ENCODE measurements around the gene ZBTB47. TPM values are rescaled to one million over a fixed set of nuclear protein-coding genes. Genes with fewer than 3 reads are reported as not detected.

Gene ZBTB47
- total and polyA plus RNA-seq, 2 donors (not counting 3 experiments of a cell fraction or from before 2014, with no cell fraction given), result 10.6 to 14.5 TPM

DNA sequence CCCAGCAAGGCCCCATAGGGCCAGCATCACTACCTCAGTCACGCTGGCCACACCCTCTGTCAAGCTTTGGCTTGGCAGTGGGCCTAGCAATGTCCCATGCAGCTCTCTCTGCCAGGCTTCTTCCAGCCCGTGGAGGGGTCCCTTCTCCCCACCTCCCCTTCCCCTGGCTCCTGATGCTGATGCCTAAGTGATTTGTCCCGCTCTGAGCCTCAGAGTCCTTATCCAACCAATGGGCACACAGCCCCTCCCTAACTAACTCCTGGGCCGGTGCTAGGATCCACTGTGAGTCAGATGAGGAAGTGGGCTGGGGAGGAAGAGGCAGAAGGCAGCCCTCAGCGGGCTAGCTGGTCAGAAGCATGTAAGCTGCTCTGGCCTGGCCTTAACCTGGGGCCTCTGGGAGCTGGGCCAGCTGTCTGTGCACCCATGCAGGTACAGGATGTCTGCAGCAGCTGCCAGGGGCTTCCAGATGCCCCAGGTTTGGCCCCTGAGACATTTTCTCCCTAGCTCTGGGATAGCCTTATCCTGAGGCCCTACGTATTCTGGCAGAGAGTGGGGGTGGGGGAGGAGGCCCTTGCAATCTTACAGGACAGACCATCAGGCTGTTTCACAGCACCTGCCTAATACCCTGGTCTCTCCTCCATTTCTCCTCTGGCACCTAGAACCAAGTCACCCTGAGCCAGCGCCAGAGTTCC, 740 bp upstream of the ZBTB47 start:
- peak; percentile 99 for FAIRE-seq
- peak; percentile 80 for DNase-seq (ENCODE audit: low read depth, low spot score)
- CTCF ChIA-PET, result interaction anchor here (0.9 to 2.0 kb wide), 7 partner anchors 16 to 106 kb away, joined by 3 to 15 read pairs (median 4); partner anchors contain the start of genes NKTR, SEC22C and SS18L2
- peak overlapping the region; percentile 76 to 78 (median 77) for H3K4me3 ChIP-seq (replicated peaks in 1 of 3; ENCODE audit: insufficient read depth in 1 of 3, low read depth in 1 of 3, low read length in 3 of 3)
- dilution Hi-C loops (cut with MboI; ENCODE audit: extremely low pct_ligation_motif_present, low sequenced_read_pairs) (no loop called here), intact Hi-C loops (cut with micrococcal nuclease) (loop anchor here (1.0 kb wide), 1 partner anchor 92 kb away; no protein-coding TSS in a partner anchor)
- peak overlapping the region; percentile 57 for H3K27ac ChIP-seq (ENCODE audit: insufficient read depth, low read depth, low read length)
- peaks cover 3 to 9% of the 10 kb centered on the region in 2 experiments for H3K36me3 ChIP-seq (ENCODE audit: control insufficient read depth in 2 of 2, extremely low read depth in 1 of 2, insufficient read depth in 2 of 2, low read length in 2 of 2)
- POLR2A ChIA-PET, result no interaction called here
- H4K20me1 ChIP-seq (replicated peaks; ENCODE audit: control insufficient read depth, extremely low read depth, insufficient read depth, low read length), result no peaks in the 10 kb centered on the region
- H3K9me3 ChIP-seq (replicated peaks; ENCODE audit: control insufficient read depth, insufficient read depth, low read length), result no peaks in the 10 kb centered on the region
- H3K4me2 ChIP-seq (ENCODE audit: insufficient read depth, low read length), result peak overlapping the region; percentile 79
- H3K79me2 ChIP-seq (ENCODE audit: control insufficient read depth, insufficient read depth, low read length), result peaks cover 37% of the 10 kb centered on the region
- H2AFZ ChIP-seq (ENCODE audit: low read depth, low read length), result peak overlapping the region; percentile 29
- TF ChIP-seq POLR2AphosphoS5 (IDR thresholded peaks at IDR 0.05; ENCODE audit: insufficient read depth, low read depth, low read length), result peak; percentile 79
- TF ChIP-seq FOS (IDR thresholded peaks at IDR 0.05; ENCODE audit: borderline replicate concordance, insufficient read depth, low read length), result peak; percentile 67
- TF ChIP-seq, protein P1, sequence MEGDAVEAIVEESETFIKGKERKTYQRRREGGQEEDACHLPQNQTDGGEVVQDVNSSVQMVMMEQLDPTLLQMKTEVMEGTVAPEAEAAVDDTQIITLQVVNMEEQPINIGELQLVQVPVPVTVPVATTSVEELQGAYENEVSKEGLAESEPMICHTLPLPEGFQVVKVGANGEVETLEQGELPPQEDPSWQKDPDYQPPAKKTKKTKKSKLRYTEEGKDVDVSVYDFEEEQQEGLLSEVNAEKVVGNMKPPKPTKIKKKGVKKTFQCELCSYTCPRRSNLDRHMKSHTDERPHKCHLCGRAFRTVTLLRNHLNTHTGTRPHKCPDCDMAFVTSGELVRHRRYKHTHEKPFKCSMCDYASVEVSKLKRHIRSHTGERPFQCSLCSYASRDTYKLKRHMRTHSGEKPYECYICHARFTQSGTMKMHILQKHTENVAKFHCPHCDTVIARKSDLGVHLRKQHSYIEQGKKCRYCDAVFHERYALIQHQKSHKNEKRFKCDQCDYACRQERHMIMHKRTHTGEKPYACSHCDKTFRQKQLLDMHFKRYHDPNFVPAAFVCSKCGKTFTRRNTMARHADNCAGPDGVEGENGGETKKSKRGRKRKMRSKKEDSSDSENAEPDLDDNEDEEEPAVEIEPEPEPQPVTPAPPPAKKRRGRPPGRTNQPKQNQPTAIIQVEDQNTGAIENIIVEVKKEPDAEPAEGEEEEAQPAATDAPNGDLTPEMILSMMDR (IDR thresholded peaks at IDR 0.05; ENCODE audit: extremely low read depth in 1 of 2, insufficient read depth in 1 of 2, low read depth in 1 of 2, low read length in 2 of 2), result no peak
- peak; percentile 86 for TF ChIP-seq POLR2A (IDR thresholded peaks at IDR 0.05; ENCODE audit: low read depth, low read length)
- no peak for TF ChIP-seq JUN (IDR thresholded peaks at IDR 0.05; ENCODE audit: borderline replicate concordance, insufficient read depth, insufficient read length, low read depth)
- no peaks in the 10 kb centered on the region for H3K9me1 ChIP-seq (replicated peaks; ENCODE audit: control insufficient read depth, extremely low read depth, insufficient read depth, low read length)
- peak overlapping the region; percentile 69 for H3K9ac ChIP-seq (replicated peaks; ENCODE audit: extremely low read depth, insufficient read depth, low read length)
- BruUV-seq (replicated peaks), result TSS peak; percentile 7
- H3K4me1 ChIP-seq (ENCODE audit: control insufficient read depth, extremely low read depth, insufficient read depth, low read length), result peaks cover 36% of the 10 kb centered on the region
- no peaks in the 10 kb centered on the region for H3K27me3 ChIP-seq (ENCODE audit: control insufficient read depth in 2 of 2, insufficient read depth in 2 of 2, low read length in 2 of 2)
